Uterus (tissue), 4 donors: ENCODE data around the gene TNFAIP2. TPM values are rescaled to one million over a fixed set of nuclear protein-coding genes. Genes with fewer than 3 reads are reported as not detected.

ENCODE experiments used
- DNase-seq, 2 donors: peaks; one replicate each; pipeline ENCODE4 v3.0.0-alpha.2; 2019 to 2020
- H3K27ac ChIP-seq, 2 donors: fragments of 200-600 bp; sonication (generic); 1 replicate in 1 of 2; 2 replicates in 1 of 2; pipeline ENCODE4 v1.5.1; 2016 to 2018
- H3K27me3 ChIP-seq, 2 donors: fragments of 200-600 bp; sonication (generic); one replicate each; pipeline ENCODE4 v1.5.1; 2018 to 2019; ENCODE audit warnings: control low read depth in 1 of 2
- H3K36me3 ChIP-seq, 2 donors: fragments of 200-600 bp; sonication (generic); one replicate each; pipeline ENCODE4 v1.5.1; 2019; ENCODE audit warnings: control low read depth in 1 of 2
- H3K4me1 ChIP-seq, 2 donors: fragments of 200-600 bp; sonication (generic); one replicate each; pipeline ENCODE4 v1.5.1; 2018 to 2019; ENCODE audit warnings: control low read depth in 1 of 2
- H3K4me3 ChIP-seq, 2 donors: fragments of 200-600 bp; sonication (generic); 1 replicate in 1 of 2; 2 replicates in 1 of 2; pipeline ENCODE4 v1.5.1; 2018 to 2019; ENCODE audit warnings: mild to moderate bottlenecking in 1 of 2
- H3K9me3 ChIP-seq, 2 donors: fragments of 200-600 bp; sonication (generic); one replicate each; pipeline ENCODE4 v1.5.1; 2019; ENCODE audit warnings: control low read depth in 1 of 2
- POLR2A ChIP-seq, 2 donors: fragments of 450-650 bp; IDR thresholded peaks; one replicate each; pipeline ENCODE4 v1.6.1; 2016; ENCODE audit warnings: antibody characterized with exemption in 2 of 2, mild to moderate bottlenecking in 1 of 2, moderate library complexity in 1 of 2
- intact Hi-C: fragments of 100-400 bp; cut with DNase I; formaldehyde crosslinking; loops from one replicate; pipeline ENCODE4 v1.15.1; 2023; ENCODE audit warnings: low total_unique reads
- total RNA-seq, 4 donors: library from RNA; depleted of rRNA in 3 of 4; stranded (reverse); fragments of >200 nt in 3 of 4; gene quantifications; one replicate each; pipeline versions ENCODE4 v1.1.0 to v1.2.4, GENCODE V29; 2014 to 2023
- TF ChIP-seq, protein P1 (sequence below), 4 experiments: fragments of 200-600 bp in 2 of 4; fragments of 450-650 bp in 2 of 4; sonication (generic) in 2 of 4; IDR thresholded peaks; one replicate each; pipeline ENCODE4 v1.5.1; 2016 to 2019; ENCODE audit warnings: antibody characterized with exemption in 4 of 4, mild to moderate bottlenecking in 2 of 4, moderate library complexity in 1 of 4
- donor health status: DM: yes; HTN: yes; CAD: no.

Gene TNFAIP2
- total RNA-seq, 4 donors from 2014 or later: 29.4 to 81.4 (median 60.6) TPM

DNA sequence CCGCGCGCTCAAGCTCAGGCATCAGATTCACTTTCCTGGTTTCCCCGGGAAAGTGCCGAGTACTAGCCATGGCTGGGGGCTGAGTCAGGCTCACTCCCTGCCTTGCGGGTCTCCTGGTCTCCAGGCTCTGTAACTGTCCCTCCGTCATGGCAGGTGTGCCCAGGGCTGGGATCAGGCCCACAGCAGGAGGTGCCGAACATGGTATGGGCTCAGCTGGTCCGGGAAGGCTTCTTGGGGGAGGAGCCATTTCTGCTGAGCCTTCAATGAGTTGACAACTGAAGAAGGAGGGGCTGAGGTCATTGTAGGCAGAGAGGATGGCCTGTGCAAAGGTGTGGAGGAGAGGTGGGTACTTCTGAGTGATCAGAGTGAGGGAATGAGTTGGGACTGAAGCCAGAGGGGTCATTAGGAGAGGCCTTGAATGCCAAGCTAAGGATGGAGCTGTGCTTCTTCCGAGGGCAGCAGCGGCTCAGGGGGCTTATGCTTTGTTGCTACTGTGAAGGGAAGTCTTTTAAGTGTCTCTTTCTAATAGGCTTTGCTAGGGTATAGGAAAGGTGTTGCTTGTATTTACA lies 28.0 kb upstream of the TNFAIP2 start:
- no peak overlapping the region for H3K27ac ChIP-seq
- no peaks in the 10 kb centered on the region for H3K36me3 ChIP-seq
- no peak for DNase-seq
- no peaks in the 10 kb centered on the region for H3K27me3 ChIP-seq
- intact Hi-C loops: no loop called here
- no peak for TF ChIP-seq POLR2A (IDR thresholded peaks at IDR 0.05)
- TF ChIP-seq, protein P1, sequence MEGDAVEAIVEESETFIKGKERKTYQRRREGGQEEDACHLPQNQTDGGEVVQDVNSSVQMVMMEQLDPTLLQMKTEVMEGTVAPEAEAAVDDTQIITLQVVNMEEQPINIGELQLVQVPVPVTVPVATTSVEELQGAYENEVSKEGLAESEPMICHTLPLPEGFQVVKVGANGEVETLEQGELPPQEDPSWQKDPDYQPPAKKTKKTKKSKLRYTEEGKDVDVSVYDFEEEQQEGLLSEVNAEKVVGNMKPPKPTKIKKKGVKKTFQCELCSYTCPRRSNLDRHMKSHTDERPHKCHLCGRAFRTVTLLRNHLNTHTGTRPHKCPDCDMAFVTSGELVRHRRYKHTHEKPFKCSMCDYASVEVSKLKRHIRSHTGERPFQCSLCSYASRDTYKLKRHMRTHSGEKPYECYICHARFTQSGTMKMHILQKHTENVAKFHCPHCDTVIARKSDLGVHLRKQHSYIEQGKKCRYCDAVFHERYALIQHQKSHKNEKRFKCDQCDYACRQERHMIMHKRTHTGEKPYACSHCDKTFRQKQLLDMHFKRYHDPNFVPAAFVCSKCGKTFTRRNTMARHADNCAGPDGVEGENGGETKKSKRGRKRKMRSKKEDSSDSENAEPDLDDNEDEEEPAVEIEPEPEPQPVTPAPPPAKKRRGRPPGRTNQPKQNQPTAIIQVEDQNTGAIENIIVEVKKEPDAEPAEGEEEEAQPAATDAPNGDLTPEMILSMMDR (IDR thresholded peaks at IDR 0.05): no peak
- no peak overlapping the region for H3K4me3 ChIP-seq
- no peaks in the 10 kb centered on the region for H3K4me1 ChIP-seq
- no peaks in the 10 kb centered on the region for H3K9me3 ChIP-seq

DNA sequence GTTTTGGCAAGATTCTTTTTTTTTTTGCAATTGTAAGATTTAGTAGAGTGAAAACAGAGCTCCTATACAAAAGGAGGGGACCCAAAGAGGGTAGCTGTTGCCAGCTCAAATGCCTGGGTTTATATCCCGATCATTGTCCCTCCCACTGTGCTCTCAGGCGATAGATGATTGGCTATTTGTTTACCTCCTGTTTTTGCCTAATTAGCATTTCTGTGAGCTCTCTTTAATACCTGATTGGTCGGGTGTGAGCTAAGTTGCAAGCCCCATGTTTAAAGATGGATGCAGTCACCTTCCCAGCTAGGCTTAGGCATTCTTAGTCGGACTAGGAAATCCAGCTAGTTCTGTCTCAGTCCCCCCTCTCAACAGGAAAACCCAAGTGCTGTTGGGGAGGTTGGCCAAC lies 26.9 kb upstream of the TNFAIP2 start:
- no peak for TF ChIP-seq POLR2A (IDR thresholded peaks at IDR 0.05)
- TF ChIP-seq, protein P1 (IDR thresholded peaks at IDR 0.05): no peak
- H3K27me3 ChIP-seq: peaks cover 0 to 2% of the 10 kb centered on the region in 2 donors
- intact Hi-C loops: no loop called here
- no peak for DNase-seq
- H3K4me1 ChIP-seq: no peaks in the 10 kb centered on the region
- H3K27ac ChIP-seq: no peak overlapping the region
- no peaks in the 10 kb centered on the region for H3K36me3 ChIP-seq
- H3K4me3 ChIP-seq: no peak overlapping the region
- no peaks in the 10 kb centered on the region for H3K9me3 ChIP-seq

- H3K4me1 ChIP-seq: peaks cover 0 to under 1% of the 10 kb centered on the region in 2 donors
- peaks cover 0 to 8% of the 10 kb centered on the region in 2 donors for H3K27me3 ChIP-seq
- no peaks in the 10 kb centered on the region for H3K9me3 ChIP-seq
- no peaks in the 10 kb centered on the region for H3K36me3 ChIP-seq
- TF ChIP-seq, protein P1 (IDR thresholded peaks at IDR 0.05): no peak
- TF ChIP-seq POLR2A (IDR thresholded peaks at IDR 0.05): no peak
- no peak overlapping the region for H3K4me3 ChIP-seq
- intact Hi-C loops: no loop called here
- H3K27ac ChIP-seq: no peak overlapping the region
- no peak for DNase-seq
These were observed 25.8 kb upstream of the TNFAIP2 start for GRCh38 chr14:103097244-103097993.

DNA sequence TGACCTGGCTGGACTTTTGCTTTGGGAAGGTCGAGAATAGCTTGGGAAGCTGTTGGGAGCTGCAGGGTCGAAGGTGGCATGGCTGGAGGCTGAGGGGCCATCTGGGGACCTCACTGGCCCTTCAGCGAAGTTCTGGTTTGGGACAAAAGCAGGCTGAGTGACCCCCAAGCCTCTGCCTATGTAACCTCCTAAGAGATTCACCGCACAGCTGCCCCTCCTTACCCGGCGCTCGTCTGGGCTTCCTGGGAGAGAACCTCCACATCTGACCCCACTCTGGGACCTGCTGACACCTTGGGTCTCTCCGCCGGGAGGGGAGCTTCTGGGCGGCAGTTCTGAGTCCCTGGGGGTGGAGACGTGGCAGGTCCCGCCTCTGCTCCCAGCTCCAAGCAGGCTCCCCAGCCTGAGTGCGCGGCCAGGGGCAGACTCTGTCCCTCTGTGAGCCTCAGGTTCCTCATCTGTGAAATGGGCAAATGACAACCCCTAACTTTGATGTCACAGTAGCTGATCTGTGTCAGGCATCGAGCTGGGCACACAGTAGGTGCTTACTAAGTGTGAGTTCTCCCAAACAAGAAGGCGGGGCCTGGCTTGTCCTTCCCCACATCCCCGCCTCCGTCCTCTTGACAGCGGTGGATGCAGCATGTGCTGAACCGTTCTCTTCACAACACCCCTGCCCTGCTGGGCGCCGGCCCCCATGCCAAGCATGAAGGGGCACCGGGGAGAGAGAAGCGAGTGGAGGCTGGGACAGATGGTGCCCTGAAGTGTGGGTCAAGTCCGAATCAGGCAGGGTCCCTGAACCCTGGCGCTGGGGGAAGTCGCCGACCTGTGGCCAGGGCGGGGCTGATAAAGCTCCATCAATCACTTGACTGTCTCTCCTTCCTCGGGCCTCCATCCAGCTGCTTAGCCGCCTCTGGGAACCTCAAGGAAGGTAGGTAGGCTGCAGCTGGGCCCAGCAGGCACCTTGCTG lies 25.0 kb upstream of the TNFAIP2 start:
- H3K4me3 ChIP-seq: no peak overlapping the region
- DNase-seq: no peak
- H3K36me3 ChIP-seq: no peaks in the 10 kb centered on the region
- no peak overlapping the region for H3K27ac ChIP-seq
- no peaks in the 10 kb centered on the region for H3K9me3 ChIP-seq
- intact Hi-C loops: no loop called here
- peaks cover 8 to 14% of the 10 kb centered on the region in 2 donors for H3K27me3 ChIP-seq
- TF ChIP-seq POLR2A (IDR thresholded peaks at IDR 0.05): no peak
- TF ChIP-seq, protein P1 (IDR thresholded peaks at IDR 0.05): no peak
- peaks cover 0 to 3% of the 10 kb centered on the region in 2 donors for H3K4me1 ChIP-seq
